ENCODE results near the gene TADA2B. TPM values are rescaled to one million over a fixed set of nuclear protein-coding genes. Genes with fewer than 3 reads are reported as not detected.

TADA2B gene
- total and polyA plus RNA-seq, 2 of the 4 experiments (the other 2 are of a cell fraction), result 6.1 to 8.6 TPM

GRCh38 chr4:7055990-7056325 lies 12.8 kb downstream of the TADA2B start:
- no peak for ATAC-seq (ENCODE audit: low read depth)

More at GRCh38 chr4:7055990-7056325, 12.8 kb downstream of the TADA2B start:
- Histone ChIP-seq H4K8ac (ENCODE audit: low read depth in 2 of 2, low read length in 2 of 2) (no peak overlapping the region), H2AK9ac (replicated peaks; ENCODE audit: low read depth, low read length, poor library complexity) (no peak overlapping the region), H2BK120ac (ENCODE audit: low read depth, low read length) (no peak overlapping the region), H3K9me1 (ENCODE audit: insufficient read depth, low read length) (peaks cover 5% of the 10 kb centered on the region), H3K4me2 (ENCODE audit: low read depth, low read length) (no peak overlapping the region), H3K79me1 (ENCODE audit: low read depth in 1 of 2, low read length in 2 of 2) (peaks cover 37 to 68% of the 10 kb centered on the region in 2 experiments), H4K5ac (ENCODE audit: low read depth, low read length) (no peak overlapping the region), H2BK20ac (ENCODE audit: low read depth, low read length) (no peak overlapping the region), H3K4me1 (ENCODE audit: control insufficient read depth, insufficient read depth, low read length) (no peaks in the 10 kb centered on the region), H3K23ac (ENCODE audit: low read depth, low read length) (no peak overlapping the region), H4K20me1 (ENCODE audit: insufficient read depth, low read length) (peaks cover 31% of the 10 kb centered on the region), H2BK15ac (ENCODE audit: low read depth, low read length) (no peak overlapping the region), H3K4ac (ENCODE audit: low read depth, low read length) (no peak overlapping the region), H3K56ac (ENCODE audit: extremely low read depth, insufficient read depth, low read length) (no peak overlapping the region), H3K18ac (ENCODE audit: low read depth, low read length) (no peak overlapping the region), H2AFZ (replicated peaks; ENCODE audit: low read length, poor library complexity) (no peak overlapping the region), H3K27me3 (ENCODE audit: control insufficient read depth, insufficient read depth, low read length) (no peaks in the 10 kb centered on the region), H2BK5ac (ENCODE audit: low read depth, low read length, poor library complexity, severe bottlenecking) (no peak overlapping the region), H3K9ac (ENCODE audit: low read depth, low read length) (no peak overlapping the region), H3K14ac (replicated peaks; ENCODE audit: low read depth, low read length) (no peak overlapping the region), H3K36me3 (ENCODE audit: control insufficient read depth, insufficient read depth, low read length) (peaks cover 48% of the 10 kb centered on the region), H3K9me3 (ENCODE audit: control insufficient read depth, insufficient read depth, low read length) (no peaks in the 10 kb centered on the region), H4K91ac (ENCODE audit: insufficient read depth, low read depth, low read length) (no peak overlapping the region), H2AK5ac (ENCODE audit: low read depth, low read length) (no peak overlapping the region), H3K4me3 (ENCODE audit: insufficient read depth, low read depth, low read length) (no peak overlapping the region), H3K27ac (ENCODE audit: insufficient read depth, low read length) (no peak overlapping the region)
- ChIA-PET CTCF (no interaction called here), POLR2A (ENCODE audit: unreplicated experiment) (no interaction called here)
- dilution Hi-C loops (cut with HindIII; ENCODE audit: low sequenced_read_pairs, unreplicated experiment), result no loop called here
- intact Hi-C loops (cut with micrococcal nuclease), result no loop called here
- DNase-seq, result no peak
- TF ChIP-seq CHD1 (IDR thresholded peaks at IDR 0.05; ENCODE audit: low read depth, low read length), result no peak
- no peak for TF ChIP-seq MAZ (IDR thresholded peaks at IDR 0.05; ENCODE audit: borderline replicate concordance, low read depth, low read length)
- no peak for TF ChIP-seq CTCF (conservative IDR thresholded peaks at IDR 0.05; ENCODE audit: low read depth, low read length)
- TF ChIP-seq SMC3 (IDR thresholded peaks at IDR 0.05; ENCODE audit: low read depth, low read length), result no peak
- TF ChIP-seq BHLHE40 (IDR thresholded peaks at IDR 0.05; ENCODE audit: low read depth, low read length), result no peak
- no peak for TF ChIP-seq ELK1 (IDR thresholded peaks at IDR 0.05; ENCODE audit: borderline replicate concordance, low read depth, low read length)
- TF ChIP-seq RFX5 (IDR thresholded peaks at IDR 0.05; ENCODE audit: low read depth, low read length), result no peak
- TF ChIP-seq RCOR1 (IDR thresholded peaks at IDR 0.05; ENCODE audit: insufficient replicate concordance, low read length), result no peak
- WGBS, 2 experiments (ENCODE audit: extremely low coverage in 2 of 2, insufficient read length in 1 of 2), result 96% methylated on average over 6 of the region's 10 CpGs; no CpG with 5 or more reads in 1 of the 2 experiments
- in situ Hi-C loops (cut with MboI; ENCODE audit: low sequenced_read_pairs), result no loop called here
- no TSS peak for BruUV-seq (replicated peaks)

Measured in IMR-90 (cell line).